GM18507 (cell line): ENCODE measurements around the gene UNC5CL.

Experiments
- DNase-seq: peaks from one replicate; pipeline ENCODE4 v3.0.0; 2011; ENCODE audit warnings: low read depth; ENCODE audit not compliant: insufficient read length; ENCODE audit errors: extremely low spot score
- FAIRE-seq: peaks from 2 replicates; lab custom pipeline; 2011; peaks lifted over from hg19 to GRCh38; lab: Jason Lieb, UNC

UNC5CL gene

GRCh38 chr6:40986921-40987819 is 51.9 kb downstream of the UNC5CL start:
- DNase-seq (no peak), FAIRE-seq (no peak)

DNA sequence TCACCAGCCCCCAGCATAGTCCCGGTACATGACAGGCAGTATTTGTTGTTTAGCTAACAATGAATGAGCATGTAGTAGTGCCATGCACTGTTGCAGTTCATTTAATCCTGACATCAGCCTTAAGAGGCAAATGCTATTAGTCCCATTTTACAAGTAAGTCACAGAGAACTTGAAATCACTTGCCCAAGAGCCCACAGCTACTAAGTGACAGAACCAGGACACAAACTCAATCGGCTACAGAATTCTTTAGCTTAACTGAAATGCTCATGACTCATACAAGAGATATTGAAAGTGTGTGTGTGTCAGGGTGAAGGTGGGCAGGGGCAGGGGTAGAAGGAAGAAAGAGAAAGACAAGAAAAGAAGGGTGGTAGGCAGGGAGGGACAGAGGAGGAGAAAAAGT is 52.7 kb downstream of the UNC5CL start:
- no peak for FAIRE-seq
- DNase-seq: no peak

DNA sequence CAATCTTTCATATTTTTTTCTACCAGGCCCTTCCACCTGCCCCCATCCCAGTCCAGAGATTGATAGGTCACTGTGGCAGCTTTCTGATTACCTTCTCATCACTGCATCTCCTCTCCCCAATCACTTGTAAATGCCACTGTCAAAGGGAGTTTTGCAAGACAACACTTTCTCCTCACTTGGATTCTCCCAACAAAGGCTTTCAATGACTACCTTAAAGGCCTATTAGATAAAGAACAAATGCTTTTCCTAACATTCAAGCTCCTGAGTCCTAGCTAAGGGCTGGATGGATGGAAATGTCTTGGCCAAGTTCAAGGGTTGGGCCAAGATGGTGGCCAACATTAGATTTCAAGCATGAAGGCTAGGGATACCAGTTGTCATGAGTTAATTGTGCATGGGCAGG is 55.3 kb downstream of the UNC5CL start:
- DNase-seq: no peak
- no peak for FAIRE-seq

DNA sequence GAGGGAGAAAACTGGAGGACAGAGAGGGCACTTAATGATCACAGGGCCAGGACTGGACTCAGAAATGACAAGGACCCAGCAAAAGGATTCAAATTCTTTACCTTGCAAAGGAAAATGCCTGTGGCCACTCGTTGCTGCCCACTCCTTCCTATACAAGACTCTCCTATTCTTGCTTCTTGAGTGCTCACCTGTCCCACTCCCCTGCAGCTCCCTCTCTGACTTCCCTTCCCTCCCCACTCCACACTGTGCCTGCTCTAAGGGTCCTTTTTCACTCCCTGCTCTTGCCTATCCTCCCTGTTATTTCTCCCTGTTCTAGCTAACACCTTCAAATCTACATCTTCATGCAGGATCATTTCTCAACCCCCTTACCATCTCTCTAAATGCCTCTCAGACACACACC is 56.1 kb downstream of the UNC5CL start:
- FAIRE-seq (no peak), DNase-seq (no peak)

DNA sequence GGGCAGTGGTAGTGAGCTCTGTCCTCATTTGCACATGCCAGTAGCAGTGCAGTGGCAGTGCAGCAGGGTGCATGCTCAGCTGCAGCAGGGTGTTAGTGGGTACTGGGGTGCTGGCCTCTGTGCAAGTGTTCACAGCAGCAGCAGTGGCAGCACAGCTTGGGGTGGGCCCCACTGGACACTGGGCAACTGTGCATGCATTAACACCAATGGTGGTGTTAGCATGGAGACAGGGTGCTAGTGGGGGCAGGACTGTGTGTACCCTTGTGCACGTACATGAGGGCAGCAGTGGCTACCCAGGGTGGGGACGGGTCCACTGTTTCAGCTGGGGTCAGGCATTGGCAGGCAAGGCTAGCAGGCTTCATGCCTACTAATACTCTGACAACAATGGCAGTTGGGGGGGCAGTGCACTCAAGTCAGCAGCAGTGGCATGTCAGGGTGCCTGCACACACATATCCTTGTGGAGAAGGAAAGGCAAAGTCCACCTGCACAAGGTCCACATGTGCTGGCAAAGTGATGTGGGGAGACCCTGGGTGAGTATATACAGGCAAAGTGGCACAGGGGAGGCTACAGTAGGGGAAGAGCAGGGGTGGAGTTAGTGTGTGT is 60.2 kb downstream of the UNC5CL start:
- FAIRE-seq: no peak
- no peak for DNase-seq

DNA sequence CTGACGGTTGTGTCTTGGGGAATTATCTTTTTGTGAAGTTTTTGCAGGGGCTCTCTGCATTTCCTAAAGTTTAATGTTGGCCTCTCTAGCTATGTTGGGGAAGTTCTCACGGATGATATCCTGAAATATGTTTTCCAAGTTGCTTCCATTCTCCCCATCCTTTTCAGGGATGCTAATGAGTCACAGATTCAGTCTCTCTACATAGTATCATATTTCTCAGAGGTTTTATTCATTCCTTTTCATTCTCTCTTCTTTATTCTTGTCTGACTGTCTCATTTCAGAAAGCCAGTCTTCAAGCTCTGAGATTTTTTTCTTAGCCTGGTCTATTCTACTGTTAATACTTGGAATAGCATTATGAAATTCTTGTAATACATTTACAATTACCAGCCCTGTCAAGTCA is 61.3 kb downstream of the UNC5CL start:
- FAIRE-seq (no peak), DNase-seq (no peak)

DNA sequence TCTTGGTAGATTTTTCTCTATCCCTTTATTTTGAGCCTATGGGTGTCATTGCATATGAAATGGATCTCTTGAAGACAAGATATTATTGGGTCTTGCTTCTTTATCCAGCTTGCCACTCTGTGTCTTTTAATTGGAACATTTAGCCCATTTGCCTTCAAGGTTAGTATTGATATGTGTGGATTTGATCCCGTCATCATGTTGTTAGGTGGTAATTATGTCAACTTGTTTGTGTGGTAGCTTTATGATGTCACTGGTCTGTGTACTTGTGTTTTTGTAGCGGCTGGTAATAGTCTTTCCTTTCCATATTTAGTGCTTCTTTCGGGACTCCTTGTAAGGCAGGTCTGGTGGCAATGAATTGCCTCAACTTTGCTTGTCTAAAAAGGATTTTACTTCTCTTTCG is 61.9 kb downstream of the UNC5CL start:
- FAIRE-seq (no peak), DNase-seq (no peak)
